ENCODE results near the gene ZNF865. TPM values are rescaled to one million over a fixed set of nuclear protein-coding genes. Genes with fewer than 3 reads are reported as not detected.
A peak's percentile ranks its signal among the peaks of the same experiment; 100 is the strongest.

The ZNF865 gene
- total RNA-seq, 1 experiment from 2014 or later: 3.8 TPM

DNA sequence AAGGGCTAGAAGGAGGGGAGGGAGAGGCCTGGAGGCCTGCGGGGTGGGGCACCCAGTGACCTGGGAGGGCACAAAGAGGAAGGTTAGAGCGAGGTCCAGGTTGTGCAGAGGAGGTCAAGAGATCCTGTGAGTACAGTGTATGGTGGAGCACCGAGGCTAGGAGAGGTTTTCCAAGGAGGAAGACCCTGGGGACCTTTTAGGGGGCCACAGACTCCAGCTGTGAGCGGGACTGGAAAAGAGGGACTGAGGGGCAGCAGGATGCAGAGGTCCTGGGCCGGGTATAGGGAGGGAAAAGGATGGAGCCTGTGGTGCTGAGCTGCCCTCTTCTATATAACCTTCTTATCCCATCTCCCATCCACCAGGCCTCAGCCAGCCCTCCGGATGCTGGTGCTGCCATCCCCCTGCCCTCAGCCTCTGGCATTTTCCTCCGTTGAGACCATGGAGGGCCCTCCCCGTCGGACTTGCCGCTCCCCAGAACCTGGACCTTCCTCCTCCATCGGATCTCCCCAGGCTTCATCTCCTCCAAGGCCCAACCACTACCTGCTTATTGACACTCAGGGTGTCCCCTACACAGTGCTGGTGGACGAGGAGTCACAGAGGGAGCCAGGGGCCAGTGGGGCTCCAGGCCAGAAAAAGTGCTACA lies 38.9 kb downstream of the ZNF865 start:
- DNase-seq (ENCODE audit: low read depth): no peak

DNA sequence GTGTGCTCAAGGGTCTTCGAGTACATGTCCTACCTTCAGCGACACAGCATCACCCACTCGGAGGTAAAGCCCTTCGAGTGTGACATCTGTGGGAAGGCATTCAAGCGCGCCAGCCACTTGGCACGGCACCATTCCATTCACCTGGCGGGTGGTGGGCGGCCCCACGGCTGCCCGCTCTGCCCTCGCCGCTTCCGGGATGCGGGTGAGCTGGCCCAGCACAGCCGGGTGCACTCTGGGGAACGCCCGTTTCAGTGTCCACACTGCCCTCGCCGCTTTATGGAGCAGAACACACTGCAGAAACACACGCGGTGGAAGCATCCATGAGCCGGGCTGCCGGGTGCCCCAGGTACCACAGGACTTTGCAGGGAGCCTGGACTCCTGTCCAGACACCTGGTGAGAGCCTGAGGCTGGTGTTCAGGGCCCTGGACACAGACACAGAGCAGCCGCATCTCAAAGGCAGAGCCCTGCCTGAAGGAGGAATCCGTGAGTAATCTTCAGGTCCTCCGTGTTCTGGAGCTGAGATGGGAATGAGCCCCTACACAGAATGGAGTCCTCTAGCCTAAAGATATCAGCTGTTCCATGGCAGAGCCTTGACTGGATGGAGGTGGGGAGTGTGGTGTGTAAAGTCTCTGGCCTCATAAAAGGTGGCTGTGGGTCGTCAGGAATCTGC lies 39.5 kb downstream of the ZNF865 start:
- no peak for DNase-seq (ENCODE audit: low read depth)

DNA sequence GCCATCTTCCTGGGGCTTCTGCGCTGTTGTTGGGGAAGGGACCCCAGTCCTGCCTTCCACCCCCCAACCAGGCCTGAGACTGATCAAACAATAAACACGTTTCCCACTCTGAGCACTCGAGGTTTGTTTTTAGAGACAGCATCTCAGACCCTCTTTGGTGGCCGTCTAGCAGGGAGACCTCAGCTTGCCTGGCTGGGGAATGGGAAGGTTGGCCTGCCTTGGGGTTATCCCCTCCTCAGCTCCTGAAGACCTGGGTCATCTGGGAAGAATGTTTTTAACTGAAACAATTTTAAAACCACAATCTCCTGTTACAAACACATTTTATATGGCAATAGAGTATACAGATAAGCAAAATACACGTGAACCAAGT lies 40.0 kb downstream of the ZNF865 start:
- DNase-seq (ENCODE audit: low read depth): no peak

DNA sequence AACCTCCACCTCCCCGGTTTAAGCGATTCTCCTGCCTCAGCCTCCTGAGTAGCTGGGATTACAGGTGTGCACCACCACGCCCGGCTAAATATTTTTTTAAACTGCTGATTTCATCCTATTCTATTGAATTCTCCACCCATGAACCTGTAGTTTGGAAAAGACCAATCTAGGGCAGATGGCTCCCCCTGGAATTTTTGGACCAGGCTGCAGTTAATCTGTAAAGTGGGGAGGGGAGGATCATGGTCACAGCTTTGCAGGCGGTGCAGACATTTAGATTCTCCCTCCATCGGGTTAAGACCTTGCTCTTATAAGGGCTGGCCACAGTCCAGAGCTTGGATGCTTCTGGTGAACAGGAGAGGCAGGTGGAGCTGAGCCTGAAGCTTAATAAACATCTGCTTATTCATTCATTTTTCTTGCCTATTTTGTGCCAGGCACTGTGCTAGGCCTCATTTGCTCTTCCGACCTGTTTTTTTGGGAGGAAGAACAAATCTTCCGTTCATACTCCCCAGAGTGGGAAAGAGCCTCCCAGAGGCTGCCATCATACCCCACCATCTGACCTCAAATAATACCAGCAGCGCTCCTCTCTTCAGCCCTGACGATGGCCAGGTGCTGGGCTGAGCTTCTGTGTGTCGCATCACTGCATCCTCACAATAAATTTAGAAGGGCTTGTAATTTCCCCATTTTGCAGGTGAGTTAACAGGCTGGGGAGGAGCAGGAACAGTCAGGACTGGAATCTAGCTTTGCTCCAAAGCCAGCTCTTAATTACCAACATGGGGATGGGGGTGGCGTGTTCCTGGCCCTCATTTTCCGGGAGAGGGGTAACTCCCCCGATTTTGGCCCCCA lies 41.7 kb downstream of the ZNF865 start:
- no peak for DNase-seq (ENCODE audit: low read depth)

DNA sequence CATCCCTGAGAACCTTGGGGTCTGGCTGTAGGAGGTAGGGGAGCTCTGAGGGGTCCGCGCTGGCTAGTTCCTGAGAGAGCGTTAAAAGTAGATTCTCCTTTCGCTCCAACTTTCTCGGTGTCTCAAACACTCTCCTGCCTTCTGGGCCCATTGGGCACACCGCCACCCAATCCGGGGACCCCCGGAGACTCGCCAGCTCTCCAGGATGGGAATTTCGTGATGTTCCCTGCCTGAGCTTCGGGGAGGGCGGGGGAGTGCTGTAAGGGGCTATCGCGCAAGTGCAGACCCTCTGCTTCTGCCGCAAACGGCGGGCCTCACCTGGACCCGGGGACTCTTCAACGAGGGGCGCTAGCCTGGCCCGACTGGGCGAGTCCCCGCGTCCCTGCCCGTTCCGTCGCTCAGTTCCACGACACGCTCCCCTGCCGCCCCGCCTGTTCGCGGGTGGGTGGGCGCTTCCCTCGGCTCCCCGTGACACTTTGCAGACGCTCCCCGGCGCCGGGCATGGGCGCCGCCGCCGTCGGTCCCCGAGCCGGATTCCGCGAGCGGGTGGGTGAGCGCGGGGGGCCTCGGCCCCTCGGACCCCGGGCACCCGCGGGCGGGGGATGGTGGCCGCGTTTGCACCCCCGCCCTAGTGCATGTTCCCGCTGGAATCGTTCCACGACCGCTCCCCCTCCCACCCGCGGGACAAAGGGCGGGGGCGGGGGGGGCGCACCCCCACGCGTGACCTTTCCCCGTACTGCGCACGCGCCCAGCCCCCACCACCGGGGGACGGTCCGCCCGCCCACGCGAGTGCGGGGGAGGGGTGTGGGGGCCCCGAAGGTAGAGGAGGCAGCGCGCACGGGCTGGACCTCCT lies 42.5 kb downstream of the ZNF865 start, which contains the start of gene CCDC106:
CCDC106 (plus strand) TSS at position 481 of the 853 bp plus-strand sequence. CDS start 835 bp downstream, outside the sequence.
- peak; percentile 61 for DNase-seq (ENCODE audit: low read depth)

DNA sequence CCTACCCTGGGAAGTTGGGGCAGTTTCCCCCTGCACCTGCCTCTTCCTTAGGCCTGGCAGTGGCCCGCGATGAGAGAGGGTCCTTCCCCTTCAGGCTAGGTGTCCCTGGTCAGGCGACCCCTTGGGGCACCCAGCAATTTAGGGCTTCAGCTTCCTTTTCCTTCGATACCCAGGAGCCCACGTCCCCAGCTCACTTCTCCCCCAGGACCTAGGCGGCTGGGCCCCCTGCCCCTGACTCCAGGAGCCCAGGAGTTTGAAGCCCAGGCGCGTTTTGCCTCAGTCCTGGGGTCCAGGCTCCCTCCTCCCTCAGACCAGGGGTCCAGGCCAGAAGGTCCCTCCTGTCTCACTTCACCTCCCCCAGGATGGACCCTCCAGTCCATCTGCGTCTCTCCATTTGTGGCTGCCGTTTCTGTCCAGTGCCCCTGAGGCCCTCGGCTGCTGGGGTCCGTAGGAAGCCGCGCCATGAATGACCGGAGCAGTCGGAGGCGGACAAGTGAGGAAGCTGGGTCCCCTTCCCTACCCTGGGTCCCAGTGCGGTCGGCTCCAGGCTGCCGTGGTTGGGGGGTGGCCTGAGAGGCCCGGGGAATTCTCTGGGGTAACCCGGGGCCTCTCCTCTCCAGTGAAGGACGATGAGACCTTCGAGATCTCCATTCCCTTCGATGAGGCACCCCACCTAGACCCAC lies 43.3 kb downstream of the ZNF865 start:
- no peak for DNase-seq (ENCODE audit: low read depth)

DNA sequence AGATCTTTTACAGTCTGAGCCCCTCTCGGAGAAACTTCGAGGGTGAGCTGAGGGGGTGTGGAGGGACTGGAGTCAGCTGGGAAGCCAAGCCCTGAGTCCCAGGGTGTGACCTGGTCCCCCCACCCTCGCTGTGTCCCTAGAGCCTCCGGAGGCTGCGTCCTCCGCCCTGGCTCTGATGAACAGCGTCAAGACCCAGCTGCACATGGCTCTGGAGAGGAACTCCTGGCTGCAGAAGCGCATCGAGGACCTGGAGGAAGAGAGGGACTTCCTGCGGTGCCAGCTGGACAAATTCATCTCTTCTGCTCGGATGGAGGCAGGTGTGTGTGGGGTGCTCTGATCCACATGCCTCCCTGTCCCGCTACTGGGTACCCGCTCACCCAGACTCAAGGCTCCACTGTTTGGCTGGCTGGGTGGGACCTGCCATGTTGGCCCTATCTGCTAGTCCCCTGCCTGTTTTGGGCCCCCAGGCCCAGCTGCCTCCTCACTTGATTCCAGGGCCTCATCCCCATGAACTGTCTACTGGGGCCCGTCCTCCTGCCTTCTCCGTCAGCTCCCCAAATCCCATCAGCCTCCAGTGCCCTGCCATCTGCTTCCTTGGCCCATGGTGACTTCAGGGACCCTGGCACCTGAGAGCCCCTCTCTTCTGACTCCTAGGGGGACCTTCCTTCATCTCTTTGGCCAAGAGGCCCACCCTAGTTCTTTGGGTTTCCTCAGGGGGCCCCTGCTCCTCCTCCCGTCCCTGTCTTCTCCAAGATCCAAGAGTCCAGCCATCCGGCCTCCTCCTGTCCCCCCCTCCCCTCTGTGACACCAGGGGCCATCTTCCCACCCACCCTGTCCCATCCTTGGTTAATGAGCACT lies 44.0 kb downstream of the ZNF865 start:
- DNase-seq (ENCODE audit: low read depth): no peak

DNA sequence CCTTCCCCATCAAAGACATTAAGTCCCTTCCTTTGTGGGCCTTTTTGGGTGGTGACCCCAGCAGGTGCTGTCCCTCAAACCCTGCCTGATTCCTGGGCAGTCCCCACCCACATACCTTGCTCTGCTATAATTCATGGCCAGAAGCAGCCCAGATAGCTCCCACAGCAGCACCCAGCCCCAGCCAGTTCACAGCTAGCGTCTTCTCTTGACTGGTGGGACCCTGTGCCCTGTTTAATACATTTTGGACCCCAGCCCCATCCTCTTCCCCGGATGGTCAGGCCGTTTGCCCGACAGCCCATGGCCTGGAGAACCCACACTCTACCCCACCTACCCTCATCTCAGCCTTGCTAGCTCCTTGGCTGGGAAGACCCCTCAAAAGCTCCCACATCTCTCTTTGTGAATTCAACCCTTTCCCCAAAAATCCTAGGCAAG lies 44.7 kb downstream of the ZNF865 start:
- DNase-seq (ENCODE audit: low read depth): no peak

DNA sequence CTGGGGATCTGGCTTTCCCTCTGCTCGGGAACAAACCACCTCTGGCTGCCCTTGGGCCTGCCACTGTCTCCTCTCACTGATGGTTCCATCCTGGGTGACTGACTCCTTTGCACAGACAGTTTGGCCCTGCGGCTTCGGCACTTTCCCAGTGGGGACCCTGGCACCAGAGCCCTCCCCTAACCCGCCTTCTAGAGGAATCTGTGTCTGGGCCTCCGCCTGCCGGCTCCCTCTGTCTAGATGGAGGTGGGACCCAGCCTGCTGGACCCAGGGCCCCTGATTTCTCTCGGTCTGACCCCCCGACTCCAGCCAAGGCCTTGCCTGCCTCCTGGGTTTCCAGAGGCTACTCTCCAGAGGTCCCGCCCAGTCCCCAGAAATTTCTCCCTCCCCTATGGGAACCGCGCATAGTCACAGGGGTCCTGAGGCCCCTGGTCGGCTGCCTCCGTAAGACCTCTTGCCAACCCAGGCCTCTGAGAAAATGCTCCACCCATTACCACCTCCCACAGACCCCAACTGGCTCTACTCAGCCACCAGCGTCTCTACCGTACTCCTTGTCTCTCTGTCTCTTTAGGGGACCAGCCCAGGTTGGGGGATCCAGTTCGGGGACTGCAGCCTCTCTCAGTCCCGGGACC lies 45.3 kb downstream of the ZNF865 start:
- no peak for DNase-seq (ENCODE audit: low read depth)

DNA sequence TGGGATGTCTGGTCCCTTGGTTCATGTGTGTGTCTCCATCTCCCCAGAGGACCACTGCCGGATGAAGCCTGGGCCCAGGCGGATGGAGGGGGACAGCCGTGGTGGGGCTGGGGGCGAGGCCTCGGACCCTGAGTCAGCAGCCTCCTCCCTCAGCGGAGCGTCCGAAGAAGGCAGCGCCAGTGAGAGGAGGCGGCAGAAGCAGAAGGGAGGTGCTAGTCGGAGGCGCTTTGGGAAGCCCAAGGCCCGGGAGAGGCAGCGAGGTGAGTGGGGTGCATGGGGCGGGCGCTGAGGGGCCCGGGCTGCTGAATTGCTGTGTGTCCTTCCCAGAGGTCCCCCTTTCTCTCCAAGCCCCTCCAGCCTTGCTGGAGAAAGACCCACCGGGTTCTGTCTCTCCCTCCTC lies 45.8 kb downstream of the ZNF865 start:
- no peak for DNase-seq (ENCODE audit: low read depth)

DNA sequence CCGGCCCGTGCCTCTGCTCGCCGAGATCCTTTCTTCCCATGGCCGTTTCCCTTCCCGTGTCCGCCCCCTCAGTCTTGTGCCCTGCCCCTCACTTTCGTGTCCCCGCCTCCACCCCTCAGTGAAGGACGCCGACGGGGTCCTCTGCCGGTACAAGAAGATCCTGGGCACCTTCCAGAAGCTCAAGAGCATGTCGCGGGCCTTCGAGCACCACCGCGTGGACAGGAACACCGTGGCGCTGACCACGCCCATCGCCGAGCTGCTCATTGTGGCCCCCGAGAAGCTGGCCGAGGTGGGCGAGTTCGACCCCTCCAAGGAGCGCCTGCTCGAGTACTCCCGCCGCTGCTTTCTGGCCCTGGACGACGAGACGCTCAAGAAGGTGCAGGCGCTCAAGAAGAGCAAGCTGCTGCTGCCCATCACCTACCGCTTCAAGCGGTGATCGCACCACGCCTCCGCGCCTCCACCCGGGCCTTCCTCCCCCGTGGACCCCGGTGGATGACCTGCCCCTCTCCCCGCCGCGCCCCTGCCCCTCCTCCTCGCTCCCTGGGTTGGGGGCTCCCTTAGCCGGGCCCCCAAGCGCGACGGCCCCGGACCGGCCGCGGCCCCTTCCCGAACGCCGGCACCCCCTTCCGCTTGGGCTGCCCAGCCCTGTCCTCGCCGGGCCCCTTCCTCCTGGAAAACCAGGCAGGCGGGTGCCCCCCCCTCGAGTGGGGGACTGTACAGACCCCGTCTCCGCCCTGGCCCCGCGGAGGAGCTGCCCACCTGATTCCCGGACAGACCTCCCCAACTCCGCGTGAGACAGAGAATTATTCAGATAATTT lies 47.1 kb downstream of the ZNF865 start:
- no peak for DNase-seq (ENCODE audit: low read depth)

DNA sequence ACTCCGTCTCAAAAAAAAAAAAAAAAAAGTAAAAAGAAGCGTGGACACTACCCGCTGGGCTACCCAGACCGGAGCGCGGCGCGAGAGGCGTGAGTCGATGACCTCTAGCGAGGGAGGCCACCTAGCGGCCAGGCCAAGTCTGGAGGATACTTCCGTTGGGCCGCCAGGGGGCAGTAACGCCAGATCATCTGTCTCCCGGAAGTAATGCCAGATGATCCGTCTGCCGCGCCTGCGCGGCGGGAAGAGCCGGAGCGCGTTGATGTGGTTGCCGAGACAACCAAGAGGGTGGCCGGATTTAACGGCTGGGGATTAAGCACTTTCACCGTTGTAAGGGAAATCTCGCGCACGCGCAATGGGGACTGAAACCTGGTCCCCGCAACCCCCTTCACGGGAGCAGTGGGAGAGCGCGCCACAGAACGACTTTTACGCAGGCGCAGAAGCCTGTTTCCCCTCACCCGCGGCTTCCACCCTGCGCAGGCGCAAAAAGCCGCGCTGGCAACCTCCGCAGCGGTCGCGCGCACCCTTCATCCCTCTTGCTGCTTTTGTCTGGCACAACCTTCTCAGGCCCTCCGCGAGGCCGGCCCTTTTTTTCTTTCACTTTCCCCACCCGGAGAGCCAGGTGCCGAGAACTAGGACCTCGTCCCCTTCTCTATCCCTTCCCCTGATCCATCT lies 48.3 kb downstream of the ZNF865 start:
- DNase-seq (ENCODE audit: low read depth): peak; percentile 98

DNA sequence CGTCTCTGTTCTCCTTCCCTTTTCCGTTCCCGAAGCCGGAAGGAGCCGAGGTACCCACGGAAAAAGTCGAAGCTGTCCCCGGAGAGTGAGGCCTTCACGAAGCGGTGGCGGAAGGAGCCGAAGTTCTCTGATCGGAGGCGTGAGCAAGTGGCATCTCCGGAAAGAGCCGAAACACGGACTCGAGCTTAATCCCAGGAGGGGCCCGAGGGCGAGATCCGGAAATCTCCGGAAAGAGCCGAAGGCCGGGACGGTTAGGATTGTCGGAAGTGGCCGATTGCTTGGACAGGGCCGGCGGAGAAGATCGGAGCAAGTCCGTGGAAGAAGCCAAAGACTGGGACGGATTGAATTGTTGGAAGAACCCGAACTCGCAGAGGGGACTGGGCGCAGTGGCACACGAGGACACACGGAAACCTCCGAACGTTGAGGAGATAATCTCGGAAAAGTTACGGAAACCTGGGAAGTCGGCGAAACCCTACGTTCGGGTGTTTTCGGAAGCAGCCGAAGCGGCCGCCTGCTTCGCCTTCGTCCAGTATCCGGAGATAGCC lies 48.9 kb downstream of the ZNF865 start:
- peak; percentile 98 for DNase-seq (ENCODE audit: low read depth)

DNA sequence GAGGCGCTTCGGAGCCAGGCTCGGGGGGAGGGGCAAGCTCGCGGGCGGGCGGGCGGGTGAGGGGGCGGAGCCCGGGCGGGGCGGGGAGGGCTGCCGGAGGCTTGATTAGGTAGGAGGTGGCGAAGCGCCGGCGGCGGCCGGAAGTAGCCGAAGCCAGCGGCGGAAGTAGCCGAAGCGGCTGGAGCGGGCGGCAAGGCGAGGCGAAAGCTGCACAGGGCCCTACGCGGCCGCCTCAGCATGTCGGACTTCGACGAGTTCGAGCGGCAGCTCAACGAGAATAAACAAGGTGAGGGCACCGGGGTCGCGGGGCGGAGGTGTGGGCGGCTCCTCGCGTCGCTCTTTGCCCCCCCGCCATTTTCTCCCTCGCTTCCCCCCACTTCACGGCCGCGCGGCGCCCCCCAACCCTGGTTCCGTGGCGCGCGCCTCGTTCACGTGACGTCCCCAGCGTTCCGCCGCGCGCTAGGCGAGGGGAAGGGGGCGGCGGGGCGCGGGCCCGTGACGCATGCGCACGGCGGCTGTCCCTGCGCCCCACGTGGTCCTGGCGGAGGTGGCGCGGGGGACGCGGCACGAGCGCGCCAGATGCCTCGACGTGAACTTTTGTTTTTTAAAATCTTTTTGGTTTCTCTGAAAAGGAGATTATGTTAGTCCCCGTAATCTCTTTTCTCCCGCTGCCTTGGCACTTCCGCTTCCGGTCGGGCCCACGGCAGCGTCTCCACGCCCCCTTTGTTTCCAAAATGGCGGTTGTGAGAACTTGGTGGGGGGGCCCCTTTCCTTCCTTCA lies 49.6 kb downstream of the ZNF865 start, which contains the start of gene U2AF2:
U2AF2 (plus strand) TSS at position 168 of the 780 bp plus-strand sequence; CDS start at position 238, 70 bp downstream.
- DNase-seq (ENCODE audit: low read depth): peak; percentile 92

DNA sequence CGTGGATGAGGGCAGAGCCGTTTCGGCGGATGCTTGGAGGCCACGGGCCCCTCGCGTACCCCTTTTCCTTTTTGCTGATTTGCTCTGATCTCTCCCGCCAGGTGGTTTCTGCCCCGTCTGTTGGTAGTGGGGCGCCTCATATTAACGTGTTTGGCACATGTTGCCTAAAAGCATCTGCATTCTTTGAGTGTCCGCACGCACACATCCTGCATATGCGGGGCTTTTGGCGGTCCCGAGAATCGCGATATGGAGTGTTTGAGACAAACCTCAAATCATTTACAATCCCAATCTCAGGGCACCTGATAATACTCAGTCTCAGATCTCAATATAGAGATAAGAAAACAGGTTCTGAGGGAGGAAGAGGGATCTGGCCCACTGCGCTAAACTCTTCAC lies 50.2 kb downstream of the ZNF865 start:
- DNase-seq (ENCODE audit: low read depth): no peak

DNA sequence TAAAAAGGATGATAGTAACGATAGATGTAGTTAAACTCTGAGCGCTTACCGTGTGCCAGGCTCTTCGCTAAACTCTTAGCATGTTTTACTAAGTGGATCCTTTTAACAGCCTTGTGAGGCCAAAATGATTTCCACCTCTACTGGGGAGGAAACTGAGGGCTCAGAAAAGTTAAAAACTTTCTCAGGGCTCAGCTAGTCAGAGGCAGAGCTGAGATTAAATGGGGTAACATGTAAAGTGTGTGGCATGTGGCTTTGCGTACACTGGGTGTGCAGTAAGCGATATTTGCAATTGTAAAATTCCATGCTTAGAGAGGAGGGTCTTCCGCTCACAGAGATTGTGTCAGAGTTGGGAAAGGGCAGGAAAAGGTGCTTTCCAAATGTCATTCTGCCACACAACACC lies 51.1 kb downstream of the ZNF865 start:
- no peak for DNase-seq (ENCODE audit: low read depth)

Data from HT1080 (cell line).